CD4-positive, alpha-beta T cell treated with Interleukin-12 subunit alpha and Interleukin-12 subunit beta, for 1 hour (primary cell): ENCODE measurements around the gene SPTB.
A peak's percentile ranks its signal among the peaks of the same experiment; 100 is the strongest.

Experiments
- DNase-seq: peaks from one replicate; pipeline ENCODE4 v3.0.0-alpha.2; 2020

SPTB gene

GRCh38 chr14:64880221-64881121 is 764 bp upstream of the SPTB start:
- peak; percentile 56 for DNase-seq

- no peak for DNase-seq
Observed at GRCh38 chr14:64878837-64879634, 671 bp downstream of the SPTB start.

GRCh38 chr14:64877846-64878245 is 1.9 kb downstream of the SPTB start:
- DNase-seq: no peak

GRCh38 chr14:64875350-64875749 is 4.4 kb downstream of the SPTB start:
- no peak for DNase-seq

GRCh38 chr14:64873506-64874219 is 6.0 kb downstream of the SPTB start:
- DNase-seq: no peak

GRCh38 chr14:64871344-64871743 is 8.4 kb downstream of the SPTB start:
- no peak for DNase-seq

GRCh38 chr14:64870160-64870559 is 9.5 kb downstream of the SPTB start:
- DNase-seq: no peak

GRCh38 chr14:64868841-64869240 is 10.9 kb downstream of the SPTB start:
- DNase-seq: no peak

GRCh38 chr14:64868379-64868778 is 11.3 kb downstream of the SPTB start:
- no peak for DNase-seq

GRCh38 chr14:64867182-64867581 is 12.5 kb downstream of the SPTB start:
- no peak for DNase-seq

- DNase-seq: no peak
Observed at GRCh38 chr14:64865992-64866391, 13.7 kb downstream of the SPTB start.

- no peak for DNase-seq
Observed at GRCh38 chr14:64865109-64865508, 14.6 kb downstream of the SPTB start.

GRCh38 chr14:64864258-64864657 is 15.4 kb downstream of the SPTB start:
- DNase-seq: no peak

GRCh38 chr14:64861916-64862315 is 17.8 kb downstream of the SPTB start:
- no peak for DNase-seq

- DNase-seq: no peak
Observed at GRCh38 chr14:64860039-64860438, 19.7 kb downstream of the SPTB start.

GRCh38 chr14:64857979-64858744 is 21.5 kb downstream of the SPTB start:
- no peak for DNase-seq

GRCh38 chr14:64856529-64857445 is 22.9 kb downstream of the SPTB start:
- DNase-seq: no peak

GRCh38 chr14:64855721-64856528 is 23.8 kb downstream of the SPTB start:
- DNase-seq: no peak

GRCh38 chr14:64850369-64851137 is 29.2 kb downstream of the SPTB start:
- no peak for DNase-seq

GRCh38 chr14:64849940-64850339 is 29.8 kb downstream of the SPTB start:
- no peak for DNase-seq
